ENCODE measurements around the gene KRT1.
A peak's percentile ranks its signal among the peaks of the same experiment; 100 is the strongest.

The KRT1 gene

GRCh38 chr12:52645120-52645761 lies 35.0 kb downstream of the KRT1 start:
- Histone ChIP-seq H3K36me3 (ENCODE audit: control insufficient read depth in 2 of 2, insufficient read depth in 1 of 2, low read length in 2 of 2) (no peaks in the 10 kb centered on the region), H3K9me3 (ENCODE audit: control insufficient read depth, insufficient read depth, low read depth, low read length) (no peaks in the 10 kb centered on the region), H3K4me1 (ENCODE audit: control insufficient read depth, insufficient read depth, low read length) (no peaks in the 10 kb centered on the region), H3K4me3 (ENCODE audit: low read depth, low read length) (no peak overlapping the region), H3K27ac (ENCODE audit: extremely low read depth, low read depth, low read length) (no peak overlapping the region)
- ChIA-PET POLR2A (no interaction called here), CTCF (interaction anchor here (0.6 kb wide), 1 partner anchor 276 kb away, joined by 3 read pairs; no protein-coding TSS in a partner anchor)
- TF ChIP-seq ZBTB48 (tag by site-specific recombination; IDR thresholded peaks at IDR 0.05), result no peak
- TF ChIP-seq ZBTB1 (tag by site-specific recombination; IDR thresholded peaks at IDR 0.05), result no peak
- no peak for TF ChIP-seq ZBTB21 (tag by site-specific recombination; IDR thresholded peaks at IDR 0.05)
- TF ChIP-seq ZFHX2 (tag by site-specific recombination; conservative IDR thresholded peaks at IDR 0.05), result peak; percentile 57
- TF ChIP-seq ZNF558 (tag by site-specific recombination; IDR thresholded peaks at IDR 0.05), result no peak
- no peak for TF ChIP-seq ZBTB10 (tag by site-specific recombination; IDR thresholded peaks at IDR 0.05)
- TF ChIP-seq ZNF548 (tag by site-specific recombination; IDR thresholded peaks at IDR 0.05), result no peak
- TF ChIP-seq KLF1 (tag by site-specific recombination; IDR thresholded peaks at IDR 0.05), result peak; percentile 82
- peak; percentile 72 for TF ChIP-seq ZNF600 (tag by site-specific recombination; IDR thresholded peaks at IDR 0.05)
- TF ChIP-seq EGR2 (tag by site-specific recombination; IDR thresholded peaks at IDR 0.05; ENCODE audit: low read depth), result peak; percentile 66; the same call in 1 of the 2 replicates
- no peak for TF ChIP-seq ZNF433 (tag by site-specific recombination; IDR thresholded peaks at IDR 0.05; ENCODE audit: low read depth)
- peak; percentile 43; the same call in 1 of the 2 replicates for TF ChIP-seq ZBTB6 (tag by site-specific recombination; IDR thresholded peaks at IDR 0.05)
- TF ChIP-seq ZNF654 (tag by site-specific recombination; IDR thresholded peaks at IDR 0.05; ENCODE audit: low read depth), result no peak
- no peak for TF ChIP-seq ATF2 (tag by site-specific recombination; IDR thresholded peaks at IDR 0.05; ENCODE audit: low read depth)
- no peak for TF ChIP-seq ZNF530 (tag by site-specific recombination; IDR thresholded peaks at IDR 0.05; ENCODE audit: low read depth)

GRCh38 chr12:52644078-52644415 lies 36.2 kb downstream of the KRT1 start:
- H3K9me3 ChIP-seq (ENCODE audit: control insufficient read depth, insufficient read depth, low read depth, low read length), result no peaks in the 10 kb centered on the region
- H3K27ac ChIP-seq (ENCODE audit: extremely low read depth, low read depth, low read length), result no peak overlapping the region
- H3K4me1 ChIP-seq (ENCODE audit: control insufficient read depth, insufficient read depth, low read length), result no peaks in the 10 kb centered on the region
- CTCF ChIA-PET, result no interaction called here
- no peak overlapping the region for H3K4me3 ChIP-seq (ENCODE audit: low read depth, low read length)
- POLR2A ChIA-PET, result no interaction called here
- H3K36me3 ChIP-seq (ENCODE audit: control insufficient read depth in 2 of 2, insufficient read depth in 1 of 2, low read length in 2 of 2), result no peaks in the 10 kb centered on the region
- no peak for TF ChIP-seq ZNF704 (tag by site-specific recombination; IDR thresholded peaks at IDR 0.05)
- TF ChIP-seq ZNF354C (tag by site-specific recombination; IDR thresholded peaks at IDR 0.05; ENCODE audit: borderline replicate concordance, low read depth), result no peak
- no peak for TF ChIP-seq ZNF658 (tag by site-specific recombination; IDR thresholded peaks at IDR 0.05)
- no peak for TF ChIP-seq TSHZ1 (tag by site-specific recombination; IDR thresholded peaks at IDR 0.05; ENCODE audit: borderline replicate concordance)
- TF ChIP-seq ZNF132 (tag by site-specific recombination; IDR thresholded peaks at IDR 0.05; ENCODE audit: borderline replicate concordance), result no peak
- no peak for TF ChIP-seq ZNF530 (tag by site-specific recombination; IDR thresholded peaks at IDR 0.05; ENCODE audit: low read depth)
- TF ChIP-seq SP2 (tag by site-specific recombination; IDR thresholded peaks at IDR 0.05), result no peak
- no peak for TF ChIP-seq ZNF660 (tag by site-specific recombination; IDR thresholded peaks at IDR 0.05)
- TF ChIP-seq ZNF621 (tag by site-specific recombination; IDR thresholded peaks at IDR 0.05), result no peak
- TF ChIP-seq ZNF433 (tag by site-specific recombination; IDR thresholded peaks at IDR 0.05; ENCODE audit: low read depth), result no peak
